Measurements from ENCODE around the gene SERPINB6.
"Not testable (repeated sequence)": the region's sequence is repeated elsewhere in the genome, so short reads cannot be mapped to it uniquely, and the experiment has no call there.

Gene SERPINB6

GRCh38 chr6:2999618-3000557 lies 28.5 kb upstream of the SERPINB6 start, which contains the start of gene NQO2:
NQO2 (plus strand) TSS chr6:2999894; CDS start chr6:3006553, 6,659 bp downstream.
- DNase-seq (ENCODE audit: low spot score), result peak; percentile 78

GRCh38 chr6:2998998-2999617 lies 27.7 kb upstream of the SERPINB6 start:
- DNase-seq (ENCODE audit: low spot score), result no peak

- not testable (repeated sequence) for DNase-seq (ENCODE audit: low spot score)
Measured at GRCh38 chr6:2998249-2998997, 27.1 kb upstream of the SERPINB6 start.

GRCh38 chr6:2993755-2994317 lies 22.5 kb upstream of the SERPINB6 start:
- no peak for DNase-seq (ENCODE audit: low spot score)

GRCh38 chr6:2992330-2992979 lies 21.1 kb upstream of the SERPINB6 start:
- no peak for DNase-seq (ENCODE audit: low spot score)

GRCh38 chr6:2990932-2991506 lies 19.7 kb upstream of the SERPINB6 start:
- no peak for DNase-seq (ENCODE audit: low spot score)

- DNase-seq (ENCODE audit: low spot score), result no peak
Measured at GRCh38 chr6:2990248-2990931, 19.0 kb upstream of the SERPINB6 start.

GRCh38 chr6:2989332-2990247 lies 18.2 kb upstream of the SERPINB6 start:
- DNase-seq (ENCODE audit: low spot score), result peak; percentile 48

- peak; percentile 68 for DNase-seq (ENCODE audit: low spot score)
Measured at GRCh38 chr6:2988426-2989331, 17.3 kb upstream of the SERPINB6 start.

- DNase-seq (ENCODE audit: low spot score), result no peak
Measured at GRCh38 chr6:2988094-2988425, 16.7 kb upstream of the SERPINB6 start.

GRCh38 chr6:2986722-2987221 lies 15.4 kb upstream of the SERPINB6 start:
- no peak for DNase-seq (ENCODE audit: low spot score)

GRCh38 chr6:2984738-2985406 lies 13.5 kb upstream of the SERPINB6 start:
- no peak for DNase-seq (ENCODE audit: low spot score)

GRCh38 chr6:2982426-2983117 lies 11.2 kb upstream of the SERPINB6 start:
- DNase-seq (ENCODE audit: low spot score), result no peak

- DNase-seq (ENCODE audit: low spot score), result no peak
Measured at GRCh38 chr6:2980465-2980855, 9.1 kb upstream of the SERPINB6 start.

GRCh38 chr6:2979819-2980464 lies 8.6 kb upstream of the SERPINB6 start:
- DNase-seq (ENCODE audit: low spot score), result no peak

- no peak for DNase-seq (ENCODE audit: low spot score)
Measured at GRCh38 chr6:2978923-2979322, 7.6 kb upstream of the SERPINB6 start.
